ENCODE data around the gene CRADD.
"Not testable (repeated sequence)": the region's sequence is repeated elsewhere in the genome, so short reads cannot be mapped to it uniquely, and the experiment has no call there.

The CRADD gene

GRCh38 chr12:93912086-93912733 lies 235.0 kb downstream of the CRADD start:
- no peak for DNase-seq

- no peak for DNase-seq
Measured at GRCh38 chr12:93913845-93914244, 236.7 kb downstream of the CRADD start.

- DNase-seq: no peak
Measured at GRCh38 chr12:93914281-93914680, 237.1 kb downstream of the CRADD start.

GRCh38 chr12:93915411-93915810 lies 238.2 kb downstream of the CRADD start:
- no peak for DNase-seq

- DNase-seq: no peak
Measured at GRCh38 chr12:93916402-93916801, 239.2 kb downstream of the CRADD start.

GRCh38 chr12:93918262-93918661 lies 241.1 kb downstream of the CRADD start:
- no peak for DNase-seq

- DNase-seq: no peak
Measured at GRCh38 chr12:93918900-93919299, 241.7 kb downstream of the CRADD start.

GRCh38 chr12:93921521-93921920 lies 244.3 kb downstream of the CRADD start:
- no peak for DNase-seq

- DNase-seq: no peak
Measured at GRCh38 chr12:93922583-93923006, 245.4 kb downstream of the CRADD start.

- DNase-seq: no peak
Measured at GRCh38 chr12:93924367-93924766, 247.2 kb downstream of the CRADD start.

- no peak for DNase-seq
Measured at GRCh38 chr12:93925585-93926205, 248.5 kb downstream of the CRADD start.

GRCh38 chr12:93926237-93926636 lies 249.1 kb downstream of the CRADD start:
- DNase-seq: no peak

- not testable (repeated sequence) for DNase-seq
Measured at GRCh38 chr12:93929081-93929480, 251.9 kb downstream of the CRADD start.

- no peak for DNase-seq
Measured at GRCh38 chr12:93937812-93938211, 260.6 kb downstream of the CRADD start.

GRCh38 chr12:93938317-93938716 lies 261.1 kb downstream of the CRADD start:
- no peak for DNase-seq

- DNase-seq: no peak
Measured at GRCh38 chr12:93938931-93939330, 261.8 kb downstream of the CRADD start.

GRCh38 chr12:93939641-93940325 lies 262.6 kb downstream of the CRADD start:
- DNase-seq: no peak

GRCh38 chr12:93943780-93944179 lies 266.6 kb downstream of the CRADD start:
- no peak for DNase-seq

GRCh38 chr12:93944201-93944600 lies 267.0 kb downstream of the CRADD start:
- no peak for DNase-seq

Measured in activated T-cell treated with anti-CD3 and anti-CD28 coated beads for 4 hours (primary cell).